T-helper 2 cell treated with Interferon-gamma antibody and Interleukin-4, amounts not matched to agents 100 ng/mL and 5 ng/mL, for 36 hours (primary cell): ENCODE measurements around the gene RIBC2. TPM values are rescaled to one million over a fixed set of nuclear protein-coding genes. Genes with fewer than 3 reads are reported as not detected.

Experiments used
- intact Hi-C: fragments of 100-400 bp; cut with micrococcal nuclease; formaldehyde crosslinking; loops from one replicate; pipeline ENCODE4 v1.15.1; 2023
- total RNA-seq: library from RNA; stranded (reverse); gene quantifications from 2 replicates; pipeline ENCODE4 v1.2.3, GENCODE V29; 2022

RIBC2 gene
- total RNA-seq, 1 donor from 2014 or later: 14.0 TPM

DNA sequence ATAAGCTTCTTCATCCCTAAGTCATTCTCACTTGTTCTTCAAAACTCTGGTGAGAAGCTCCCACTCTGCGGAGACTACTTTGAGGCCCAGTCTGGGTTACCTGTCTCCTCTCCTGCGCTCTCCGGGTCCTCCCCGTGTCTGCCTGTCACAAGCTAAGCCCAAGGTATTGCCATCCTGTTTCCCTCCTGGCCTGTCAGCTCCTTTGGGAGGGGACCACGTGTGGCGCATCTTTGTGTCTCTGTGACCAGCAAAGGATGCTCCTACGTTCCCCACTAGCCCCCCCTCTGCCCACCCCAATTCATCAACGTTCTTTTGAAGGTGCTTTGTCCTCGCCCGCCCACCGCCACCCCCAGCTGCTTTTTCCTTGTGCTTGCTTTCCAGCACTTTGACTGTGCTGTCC lies 57.4 kb downstream of the RIBC2 start:
- intact Hi-C loops: no loop called here

GRCh38 chr22:45472426-45472825 lies 58.9 kb downstream of the RIBC2 start:
- intact Hi-C loops: no loop called here

- intact Hi-C loops: no loop called here
These were observed 60.2 kb downstream of the RIBC2 start for GRCh38 chr22:45473626-45474237.

DNA sequence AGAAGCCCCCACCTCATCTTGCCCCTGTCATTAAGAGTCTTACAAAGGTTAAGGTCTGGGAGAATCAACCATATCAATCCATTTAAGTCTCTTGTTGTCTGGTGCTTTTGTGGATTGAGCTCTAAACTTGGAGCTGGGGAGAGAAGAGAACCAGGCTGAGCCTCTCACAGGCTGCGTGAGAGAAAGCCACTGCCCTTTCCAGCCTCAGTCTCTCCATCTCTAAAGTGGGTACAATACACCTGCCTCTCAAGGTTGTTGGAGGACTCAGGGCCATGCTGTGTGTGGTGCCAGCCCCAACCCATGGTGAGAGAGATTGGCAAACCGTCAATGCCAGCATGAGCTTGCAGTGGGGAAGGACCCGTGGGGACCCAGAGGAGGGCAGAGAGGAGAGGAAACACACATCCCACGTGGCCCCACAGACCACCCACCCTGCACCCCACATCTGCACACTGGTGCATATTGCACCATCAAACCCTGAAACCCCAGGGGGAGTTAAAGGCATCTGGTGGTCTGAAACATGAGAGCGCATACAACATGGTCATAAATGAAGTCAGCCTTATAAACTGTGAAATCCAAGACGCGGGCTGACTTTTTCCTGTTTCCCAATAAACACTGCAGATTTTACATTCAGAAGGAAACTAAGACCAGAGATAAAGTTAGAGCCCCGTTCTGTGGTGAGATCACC lies 61.7 kb downstream of the RIBC2 start:
- intact Hi-C loops: no loop called here

DNA sequence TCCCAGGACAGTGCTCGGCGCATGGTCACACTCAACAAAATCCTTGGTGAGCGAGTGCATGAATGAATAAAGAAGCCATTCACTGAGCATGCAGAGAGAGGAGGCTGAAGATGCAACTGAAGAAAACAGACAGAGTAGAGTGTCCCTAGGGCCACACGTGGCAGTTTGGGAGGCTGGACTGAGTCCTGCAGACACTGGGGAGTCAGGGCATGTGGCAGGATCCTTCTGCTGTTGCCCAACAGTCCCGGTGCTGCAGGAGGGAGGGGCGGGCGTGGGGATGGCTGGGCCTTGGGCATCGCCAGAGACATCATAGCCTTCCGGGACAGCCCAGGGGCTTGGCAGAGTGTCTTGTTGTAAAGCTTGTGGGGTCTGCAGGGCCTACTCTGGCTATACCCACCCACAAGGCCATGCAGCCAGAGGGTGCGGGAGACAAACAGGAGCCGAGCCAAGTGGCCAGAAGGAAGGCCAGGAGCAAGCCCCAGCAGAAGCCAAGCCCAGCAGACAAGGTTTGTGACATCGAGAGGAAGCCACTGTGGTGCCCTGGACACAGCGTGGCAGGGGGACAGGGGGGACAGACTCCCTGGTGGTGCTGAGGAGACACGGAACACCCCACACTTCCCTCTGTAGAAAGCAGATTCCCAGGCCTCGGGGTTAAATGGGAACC lies 62.5 kb downstream of the RIBC2 start:
- intact Hi-C loops: no loop called here

DNA sequence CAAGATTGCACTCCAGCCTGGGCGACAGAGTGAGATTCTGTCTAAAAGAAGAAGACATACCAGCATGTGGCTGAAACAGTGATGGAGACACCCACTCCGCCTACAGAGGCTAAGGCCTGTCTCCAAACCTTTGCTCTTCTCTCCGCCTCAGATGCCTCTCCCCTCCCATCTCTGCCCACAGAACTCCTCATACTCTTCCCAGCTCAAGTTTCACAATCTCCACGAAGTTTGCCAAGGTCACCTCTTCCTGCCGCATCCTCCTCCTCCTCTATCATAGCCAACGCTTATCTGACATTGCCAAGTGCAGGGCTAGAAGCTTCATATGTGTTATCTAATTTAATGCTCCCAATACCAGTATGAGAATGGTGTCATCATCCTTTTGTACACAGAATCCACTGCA lies 63.3 kb downstream of the RIBC2 start:
- intact Hi-C loops: no loop called here

GRCh38 chr22:45477366-45478107 lies 64.0 kb downstream of the RIBC2 start:
- intact Hi-C loops: no loop called here

GRCh38 chr22:45478108-45478771 lies 64.7 kb downstream of the RIBC2 start:
- intact Hi-C loops: no loop called here

DNA sequence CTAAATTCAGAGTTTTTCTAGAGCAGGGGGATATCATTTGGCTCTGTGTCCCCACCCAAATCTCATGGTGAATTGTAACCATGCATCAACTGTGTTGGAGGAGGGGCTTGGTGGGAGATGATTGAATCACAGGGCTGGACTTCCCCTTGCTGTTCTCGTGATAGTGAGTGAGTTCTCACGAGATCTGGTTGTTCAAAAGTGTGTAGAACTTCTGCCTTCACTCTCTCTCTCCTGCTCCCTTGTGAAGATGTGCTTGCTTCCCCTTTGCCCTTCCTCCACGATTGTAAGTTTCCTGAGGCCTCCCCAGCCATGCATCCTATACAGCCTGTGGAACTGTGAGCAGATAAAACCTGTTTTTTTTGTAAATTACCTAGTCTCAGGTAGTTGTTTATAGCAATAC lies 67.2 kb downstream of the RIBC2 start:
- intact Hi-C loops: no loop called here

- intact Hi-C loops: no loop called here
These were observed 68.2 kb downstream of the RIBC2 start for GRCh38 chr22:45481661-45482060.

Other genes with a start within 250 kb of the RIBC2 start
- gene NUP50, start 249.8 kb upstream of the RIBC2 start, total RNA-seq: 166 and 168 TPM in 2 replicates
- 16.3 and 18.6 TPM in 2 replicates for gene KIAA0930, start 172.8 kb upstream of the RIBC2 start, total RNA-seq
- not detected in 2 replicates for gene UPK3A, start 128.7 kb upstream of the RIBC2 start, total RNA-seq
- gene FAM118A, start 103.8 kb upstream of the RIBC2 start, total RNA-seq: 36.7 and 39.6 TPM in 2 replicates
- gene SMC1B, start 94 bp upstream of the RIBC2 start, total RNA-seq: 0.66 and 0.68 TPM in 2 replicates
- gene FBLN1, start 89.2 kb downstream of the RIBC2 start, total RNA-seq: not detected in 2 replicates